GM23338 (cell line): ENCODE data around the gene INS. TPM values are rescaled to one million over a fixed set of nuclear protein-coding genes. Genes with fewer than 3 reads are reported as not detected.
A peak's percentile ranks its signal among the peaks of the same experiment; 100 is the strongest.

Experiments used
- ATAC-seq: fragments of 200-7000 bp; cut with Tn5 transposase; 3 replicates; pipeline ENCODE4 v1.9.1; 2020
- DNase-seq: peaks from one replicate; pipeline ENCODE4 v3.0.0-alpha.2; 2015; ENCODE audit warnings: low spot score
- H2AFZ ChIP-seq: fragments of 200-600 bp; sonication (generic); 2 replicates; pipeline ENCODE4 v1.8.0; 2016; ENCODE audit warnings: antibody characterized with exemption, mild to moderate bottlenecking, moderate library complexity
- H3F3A ChIP-seq: fragments of 200-600 bp; sonication (generic); replicated peaks from 2 replicates; pipeline ENCODE4 v1.8.0; 2017; ENCODE audit warnings: antibody characterized with exemption, mixed run types, low read depth
- H3K27ac ChIP-seq: fragments of 200-600 bp; sonication (generic); 2 replicates; pipeline ENCODE4 v1.6.1; 2016; ENCODE audit warnings: low read depth
- H3K27me3 ChIP-seq: fragments of 200-600 bp; sonication (generic); 2 replicates; pipeline ENCODE4 v1.8.0; 2016; ENCODE audit warnings: mild to moderate bottlenecking, mixed run types, moderate library complexity; ENCODE audit not compliant: insufficient read depth
- H3K36me3 ChIP-seq: fragments of 200-600 bp; sonication (generic); 2 replicates; pipeline ENCODE4 v1.8.0; 2016; ENCODE audit warnings: mild to moderate bottlenecking; ENCODE audit not compliant: insufficient read depth
- H3K4me1 ChIP-seq: fragments of 200-600 bp; sonication (generic); 2 replicates; pipeline ENCODE4 v1.8.0; 2016; ENCODE audit warnings: mild to moderate bottlenecking, moderate library complexity; ENCODE audit not compliant: insufficient read depth
- H3K4me2 ChIP-seq: fragments of 200-600 bp; sonication (generic); 2 replicates; pipeline ENCODE4 v1.7.1; 2017; ENCODE audit warnings: mixed run types
- H3K4me3 ChIP-seq: fragments of 200-600 bp; sonication (generic); 2 replicates; pipeline ENCODE4 v1.6.1; 2016; ENCODE audit warnings: mixed run types
- H3K79me2 ChIP-seq: fragments of 200-600 bp; sonication (generic); replicated peaks from 2 replicates; pipeline ENCODE4 v1.8.0; 2017; ENCODE audit warnings: mild to moderate bottlenecking; ENCODE audit not compliant: insufficient read depth
- H3K9me2 ChIP-seq: fragments of 200-600 bp; sonication (generic); 2 replicates; pipeline ENCODE4 v1.8.0; 2017; ENCODE audit not compliant: insufficient read depth
- H4K20me1 ChIP-seq: fragments of 200-600 bp; sonication (generic); replicated peaks from 2 replicates; pipeline ENCODE4 v1.8.0; 2017; ENCODE audit warnings: mild to moderate bottlenecking; ENCODE audit not compliant: insufficient read depth
- H3K27ac Mint-ChIP-seq: 2 replicates; pipeline ENCODE4 v1.8.0; 2020; ENCODE audit warnings: inconsistent platforms, mild to moderate bottlenecking, moderate library complexity, mixed read lengths
- H3K27me3 Mint-ChIP-seq: 3 replicates; pipeline ENCODE4 v1.8.0; 2022; ENCODE audit warnings: low read depth, mild to moderate bottlenecking, moderate library complexity, mixed read lengths, inconsistent platforms; ENCODE audit not compliant: insufficient read depth, poor library complexity
- H3K36me3 Mint-ChIP-seq: 3 replicates; pipeline ENCODE4 v1.8.0; 2021; ENCODE audit warnings: low read depth, mild to moderate bottlenecking, inconsistent platforms, moderate library complexity, mixed read lengths
- H3K4me1 Mint-ChIP-seq: 3 replicates; pipeline ENCODE4 v1.8.0; 2020; ENCODE audit warnings: mild to moderate bottlenecking, inconsistent platforms, mixed read lengths
- H3K4me3 Mint-ChIP-seq: 3 replicates; pipeline ENCODE4 v1.8.0; 2021; ENCODE audit warnings: moderate library complexity, mild to moderate bottlenecking, inconsistent platforms, mixed read lengths
- H3K9me3 Mint-ChIP-seq: 3 replicates; pipeline ENCODE4 v1.8.0; 2020; ENCODE audit warnings: moderate library complexity, mild to moderate bottlenecking, inconsistent platforms, mixed read lengths
- CREB1 ChIP-seq: fragments of 250-450 bp; sonication (Bioruptor Pico); IDR thresholded peaks from 2 replicates; pipeline ENCODE4 v1.5.0; 2020; ENCODE audit warnings: low read depth, mild to moderate bottlenecking, moderate library complexity
- CTCF ChIP-seq, 2 experiments: fragments of 200-600 bp in 1 of 2; sonication (generic) in 1 of 2; conservative IDR thresholded peaks; 2 replicates each; pipeline versions ENCODE4 v1.5.1 to v1.6.1; 2016 to 2017; ENCODE audit warnings: antibody characterized with exemption in 2 of 2, low read depth in 2 of 2, mild to moderate bottlenecking in 2 of 2, moderate library complexity in 1 of 2
- ZNF331 ChIP-seq: fragments of 250-450 bp; sonication (Bioruptor Pico); IDR thresholded peaks from 2 replicates; pipeline ENCODE4 v1.5.0; 2020; ENCODE audit warnings: low read depth, mild to moderate bottlenecking, moderate library complexity
- ZNF462 ChIP-seq: fragments of 250-450 bp; sonication (Bioruptor Pico); IDR thresholded peaks from 2 replicates; pipeline ENCODE4 v1.5.0; 2020; ENCODE audit warnings: mild to moderate bottlenecking, moderate library complexity
- polyA plus RNA-seq: library from polyadenylated mRNA; unstranded; fragments of >200 nt; fragmentation: Nextera tagmentation; extraction: Ambion mirVana; gene quantifications from 2 replicates; pipeline ENCODE4 v1.2.1, GENCODE V29; 2016
- total RNA-seq: library from RNA; depleted of rRNA; stranded (reverse); fragments of >200 nt; shearing (Covaris generic); gene quantifications from 2 replicates; pipeline ENCODE4 v1.2.3, GENCODE V29; 2014

INS gene
- total and polyA plus RNA-seq, 2 experiments from 2014 or later = not detected

GRCh38 chr11:2198621-2199365 lies 37.8 kb upstream of the INS start (continued):
- TF ChIP-seq ZNF462 (CRISPR knock-in tag) (no peak), CREB1 (no peak)

GRCh38 chr11:2197771-2198520 lies 36.9 kb upstream of the INS start:
- H3K27ac ChIP-seq = no peak overlapping the region
- H2AFZ ChIP-seq = no peak overlapping the region
- peaks cover 13% of the 10 kb centered on the region for H3K27me3 Mint-ChIP-seq
- H3K27me3 ChIP-seq = no peaks in the 10 kb centered on the region
- DNase-seq (no peak), ATAC-seq (no peak)
- no peaks in the 10 kb centered on the region for H3K36me3 Mint-ChIP-seq
- no peaks in the 10 kb centered on the region for H3F3A ChIP-seq
- H3K36me3 ChIP-seq = no peaks in the 10 kb centered on the region
- H3K9me2 ChIP-seq = no peaks in the 10 kb centered on the region
- H3K4me3 ChIP-seq = no peak overlapping the region
- H3K9me3 Mint-ChIP-seq = no peaks in the 10 kb centered on the region; the same call in 2 of the 3 replicates
- no peak overlapping the region for H3K4me2 ChIP-seq
- no peaks in the 10 kb centered on the region for H3K79me2 ChIP-seq
- H3K27ac Mint-ChIP-seq = no peak overlapping the region
- TF ChIP-seq ZNF331 (CRISPR knock-in tag) (no peak), CTCF (conservative IDR thresholded peaks at IDR 0.05; ENCODE audit: low read depth in 2 of 2) (peak in 1 of 2 experiments; percentile 27; a peak in 1 of 4 replicates)
- no peak overlapping the region for H3K4me3 Mint-ChIP-seq
- H4K20me1 ChIP-seq = no peaks in the 10 kb centered on the region
- no peaks in the 10 kb centered on the region for H3K4me1 ChIP-seq
- H3K4me1 Mint-ChIP-seq = no peaks in the 10 kb centered on the region
